ENCODE results near the gene CHTF18. TPM values are rescaled to one million over a fixed set of nuclear protein-coding genes. Genes with fewer than 3 reads are reported as not detected.

Gene CHTF18
- total and polyA plus RNA-seq, 9 of the 15 experiments (the other 6 are each of a cell fraction or from before 2014, with no cell fraction given), result 2.5 to 123 (median 17.0) TPM

GRCh38 chr16:787321-787966 lies 976 bp upstream of the CHTF18 start (continued):
- TF ChIP-seq TFAP4 (CRISPR knock-in tag; IDR thresholded peaks at IDR 0.05; ENCODE audit: borderline replicate concordance) (peak; percentile 80), CHAMP1 (IDR thresholded peaks at IDR 0.05) (no peak), MTA2 (IDR thresholded peaks at IDR 0.05; ENCODE audit: low read depth) (no peak), ZNF395 (CRISPR knock-in tag; IDR thresholded peaks at IDR 0.05) (no peak), SIN3A (IDR thresholded peaks at IDR 0.05; ENCODE audit: borderline replicate concordance in 2 of 2, control insufficient read depth in 1 of 2, low read depth in 2 of 2, low read length in 2 of 2) (0 out of 4 replicates have a peak, but pooled peaks of 1 of the 2 experiments have one; percentile 35), CBX8 (IDR thresholded peaks at IDR 0.05; ENCODE audit: borderline replicate concordance, extremely low read depth, low read depth, low read length, poor library complexity, severe bottlenecking) (no peak), HNRNPLL (IDR thresholded peaks at IDR 0.05; ENCODE audit: low read depth, low read length, poor library complexity, severe bottlenecking) (no peak), MLLT1 (IDR thresholded peaks at IDR 0.05) (no peak), EZH2 (IDR thresholded peaks at IDR 0.05; ENCODE audit: borderline replicate concordance, low read depth, low read length) (no peak), ESRRA (IDR thresholded peaks at IDR 0.05; ENCODE audit: borderline replicate concordance, low read depth) (no peak), MAX (CRISPR knock-in tag; IDR thresholded peaks at IDR 0.05) (peak; percentile 42), HDAC1 (IDR thresholded peaks at IDR 0.05) (peak in 1 of 2 experiments; percentile 75; a peak in 1 of 4 replicates), CBFA2T3 (IDR thresholded peaks at IDR 0.05) (no peak), ZFP1 (CRISPR knock-in tag; IDR thresholded peaks at IDR 0.05) (no peak), CXXC5 (CRISPR knock-in tag; IDR thresholded peaks at IDR 0.05) (no peak), SMARCE1 (IDR thresholded peaks at IDR 0.05) (no peak), ZNF408 (CRISPR knock-in tag; IDR thresholded peaks at IDR 0.05; ENCODE audit: low read depth) (no peak), TOE1 (IDR thresholded peaks at IDR 0.05; ENCODE audit: borderline replicate concordance) (no peak), TOE1 (CRISPR knock-in tag; IDR thresholded peaks at IDR 0.05; ENCODE audit: borderline replicate concordance, low read depth) (no peak), MYBL2 (IDR thresholded peaks at IDR 0.05; ENCODE audit: low read depth) (no peak), MYBL2 (CRISPR knock-in tag; IDR thresholded peaks at IDR 0.05; ENCODE audit: borderline replicate concordance) (no peak)
